HepG2 (cell line): ENCODE data around the gene ANTXR1. TPM values are rescaled to one million over a fixed set of nuclear protein-coding genes. Genes with fewer than 3 reads are reported as not detected.

Experiments used
- ATAC-seq: fragments of 200-7000 bp; cut with Tn5 transposase; 3 replicates; pipeline ENCODE4 v1.9.1; 2020; ENCODE audit warnings: mild to moderate bottlenecking, moderate library complexity
- BruUV-seq: library from RNA; stranded (reverse); fragments of 400-500 nt; replicated peaks from 2 replicates; lab custom pipeline; 2021; lab: Mats Ljungman, UMichigan
- CTCF ChIA-PET: fragments of 300-600 bp; formaldehyde crosslinking; extraction: SDS; loops from one replicate; lab custom pipeline; 2021; ENCODE audit warnings: low total read pairs, inconsistent platforms, low intra/inter-chr PET ratio; lab: Yijun Ruan, JAX
- POLR2A ChIA-PET: fragments of 350-600 bp; sonication (Branson Sonifier 250); formaldehyde crosslinking; loops from one replicate; lab custom pipeline; 2020; ENCODE audit warnings: antibody characterized with exemption, inconsistent platforms; lab: Yijun Ruan, JAX
- DNase-seq: peaks from one replicate; pipeline ENCODE4 v3.0.0-alpha.2; 2015; ENCODE audit warnings: low spot score
- FAIRE-seq: peaks from 3 replicates; lab custom pipeline; 2011; peaks lifted over from hg19 to GRCh38; lab: Jason Lieb, UNC
- H2AFZ ChIP-seq: one replicate; pipeline ENCODE4 v1.6.1; 2011; ENCODE audit warnings: low read length, inconsistent platforms
- H3K27ac ChIP-seq: fragments of 300-600 bp; 3 replicates; pipeline ENCODE4 v1.8.0; 2011; ENCODE audit warnings: mixed run types, mild to moderate bottlenecking, mixed read lengths, low read length, inconsistent platforms; ENCODE audit not compliant: insufficient read depth; ENCODE audit errors: extremely low read length
- H3K27me3 ChIP-seq, 2 experiments: fragments of 200-600 bp in 1 of 2; 2 replicates in 1 of 2; 3 replicates in 1 of 2; pipeline versions ENCODE4 v1.6.0 to v1.8.0; 2011; ENCODE audit warnings: low read length in 2 of 2, mild to moderate bottlenecking in 2 of 2, moderate library complexity in 2 of 2, inconsistent platforms in 1 of 2; ENCODE audit not compliant: insufficient read depth in 2 of 2, control insufficient read depth in 1 of 2
- H3K36me3 ChIP-seq, 2 experiments: fragments of 200-600 bp in 1 of 2; replicated peaks in 1 of 2; 2 replicates in 1 of 2; 3 replicates in 1 of 2; pipeline versions ENCODE4 v1.5.1 to v1.8.0; 2011; ENCODE audit warnings: low read length in 2 of 2, inconsistent platforms in 1 of 2; ENCODE audit not compliant: insufficient read depth in 2 of 2, control insufficient read depth in 1 of 2
- H3K4me1 ChIP-seq: 2 replicates; pipeline ENCODE4 v1.5.1; 2012; ENCODE audit warnings: low read length, inconsistent platforms; ENCODE audit not compliant: insufficient read depth
- H3K4me2 ChIP-seq: 2 replicates; pipeline ENCODE4 v1.6.0; 2011; ENCODE audit warnings: low read depth, low read length, inconsistent platforms
- H3K4me3 ChIP-seq, 3 experiments: fragments of 200-600 bp in 1 of 3; sonication (generic), shearing (Covaris generic) in 1 of 3; replicated peaks in 1 of 3; 2 replicates each; pipeline ENCODE4 v1.5.1; 2011 to 2016; ENCODE audit warnings: low read length in 3 of 3, inconsistent platforms in 2 of 3, low read depth in 2 of 3, mild to moderate bottlenecking in 2 of 3, control low read depth in 1 of 3, mixed read lengths in 1 of 3; ENCODE audit not compliant: insufficient read depth in 1 of 3
- H3K79me2 ChIP-seq: one replicate; pipeline ENCODE4 v1.6.1; 2011; ENCODE audit warnings: low read length, inconsistent platforms; ENCODE audit not compliant: insufficient read depth
- H3K9ac ChIP-seq: 2 replicates; pipeline ENCODE4 v1.6.0; 2011; ENCODE audit warnings: mild to moderate bottlenecking, low read depth, low read length, inconsistent platforms; ENCODE audit not compliant: insufficient read depth
- H3K9me3 ChIP-seq: 2 replicates; pipeline ENCODE4 v1.5.1; 2012; ENCODE audit warnings: mild to moderate bottlenecking, low read length
- H4K20me1 ChIP-seq: 2 replicates; pipeline ENCODE4 v1.6.0; 2011; ENCODE audit warnings: inconsistent platforms, mild to moderate bottlenecking, low read length, moderate library complexity; ENCODE audit not compliant: insufficient read depth
- ELF1 ChIP-seq: sonication (generic); formaldehyde crosslinking; IDR thresholded peaks from 2 replicates; pipeline ENCODE4 v1.4.0; 2020; ENCODE audit warnings: missing genetic modification reagents
- FOSL2 ChIP-seq: sonication (generic); formaldehyde crosslinking; IDR thresholded peaks from 2 replicates; pipeline ENCODE4 v1.4.0; 2020; ENCODE audit warnings: missing genetic modification reagents
- HNRNPH1 ChIP-seq: fragments of 200-400 bp; formaldehyde crosslinking; optimal IDR thresholded peaks from 2 replicates; pipeline ENCODE3; 2017; ENCODE audit warnings: mild to moderate bottlenecking, low read depth, low read length
- HOXA5 ChIP-seq: sonication (generic); formaldehyde crosslinking; IDR thresholded peaks from 2 replicates; pipeline ENCODE4 v1.4.0; 2020; ENCODE audit warnings: missing genetic modification reagents
- KDM3A ChIP-seq: IDR thresholded peaks from 2 replicates; pipeline ENCODE4 v1.6.1; 2018; ENCODE audit warnings: low read depth, missing compliant biosample characterization
- KLF16 ChIP-seq, 2 experiments: sonication (generic) in 1 of 2; formaldehyde crosslinking in 1 of 2; IDR thresholded peaks; 2 replicates each; pipeline versions ENCODE4 v1.6.1 to v1.8.0; 2016 to 2023; ENCODE audit warnings: missing genetic modification reagents in 2 of 2, missing compliant biosample characterization in 1 of 2
- MAFF ChIP-seq: IDR thresholded peaks from 2 replicates; pipeline ENCODE4 v1.6.1; 2011; ENCODE audit warnings: low read depth, low read length, improper control_type of control experiment
- MED13 ChIP-seq: sonication (generic); formaldehyde crosslinking; IDR thresholded peaks from 2 replicates; pipeline ENCODE4 v1.5.0; 2020; ENCODE audit warnings: missing genetic modification reagents
- MIER3 ChIP-seq: IDR thresholded peaks from 2 replicates; pipeline ENCODE4 v1.6.1; 2016; ENCODE audit warnings: missing compliant biosample characterization, borderline replicate concordance
- NFE2L1 ChIP-seq: sonication (generic); formaldehyde crosslinking; IDR thresholded peaks from 2 replicates; pipeline ENCODE4 v1.4.0; 2020; ENCODE audit warnings: missing genetic modification reagents, mild to moderate bottlenecking, borderline replicate concordance
- NR2F2 ChIP-seq: IDR thresholded peaks from 2 replicates; pipeline ENCODE4 v1.6.1; 2012; ENCODE audit warnings: low read depth, inconsistent platforms, borderline replicate concordance
- NR2F6 ChIP-seq, 2 experiments: IDR thresholded peaks; 2 replicates each; pipeline ENCODE4 v1.6.1; 2016; ENCODE audit warnings: antibody characterized with exemption in 1 of 2, mild to moderate bottlenecking in 1 of 2
- PHF21A ChIP-seq: sonication (generic); formaldehyde crosslinking; IDR thresholded peaks from 2 replicates; pipeline ENCODE4 v1.5.0; 2020; ENCODE audit warnings: mild to moderate bottlenecking, missing genetic modification reagents
- RXRA ChIP-seq: sonication (generic); formaldehyde crosslinking; IDR thresholded peaks from 2 replicates; pipeline ENCODE4 v1.5.1; 2020; ENCODE audit warnings: missing genetic modification reagents
- SMAD3 ChIP-seq: sonication (generic); formaldehyde crosslinking; IDR thresholded peaks from 2 replicates; pipeline ENCODE4 v1.4.0; 2020; ENCODE audit warnings: missing genetic modification reagents
- TFAP4 ChIP-seq: sonication (generic); IDR thresholded peaks from 2 replicates; pipeline ENCODE4 v1.6.1; 2016; ENCODE audit warnings: low read depth, borderline replicate concordance
- THRA ChIP-seq: sonication (generic); formaldehyde crosslinking; IDR thresholded peaks from 2 replicates; pipeline ENCODE4 v1.4.0; 2020; ENCODE audit warnings: missing genetic modification reagents, borderline replicate concordance
- XRCC5 ChIP-seq: fragments of 200-400 bp; formaldehyde crosslinking; optimal IDR thresholded peaks from 2 replicates; pipeline ENCODE3; 2017; ENCODE audit warnings: mild to moderate bottlenecking, low read length
- ZGPAT ChIP-seq: IDR thresholded peaks from 2 replicates; pipeline ENCODE4 v1.6.1; 2016; ENCODE audit warnings: mild to moderate bottlenecking
- ZNF224 ChIP-seq: sonication (generic); formaldehyde crosslinking; IDR thresholded peaks from 2 replicates; pipeline ENCODE4 v1.5.0; 2020; ENCODE audit warnings: mild to moderate bottlenecking, missing genetic modification reagents
- ZNF264 ChIP-seq: sonication (generic); formaldehyde crosslinking; IDR thresholded peaks from 2 replicates; pipeline ENCODE4 v1.4.0; 2020; ENCODE audit warnings: missing genetic modification reagents
- whole genome bisulfite sequencing: methylation state at CpG from one replicate; pipeline ENCODE4 v1.1.6; 2017; ENCODE audit warnings: low lambda C conversion rate; 5-methylcytosine and 5-hydroxymethylcytosine counted together
- in situ Hi-C: cut with HindIII; loops from 2 replicates; pipeline ENCODE4 v1.10.0; 2017; ENCODE audit warnings: low pct_unique_long_range_greater_than_20kb; ENCODE audit not compliant: extremely low pct_ligation_motif_present
- intact Hi-C: fragments of 100-400 bp; cut with micrococcal nuclease; formaldehyde crosslinking; loops from one replicate; pipeline ENCODE4 v1.10.0; 2022; ENCODE audit not compliant: unreplicated experiment
- polyA plus RNA-seq, 8 experiments: library from polyadenylated mRNA; depleted of rRNA in 3 of 8; stranded (reverse) in 7 of 8; unstranded in 1 of 8; fragments of >200 nt; fragmentation: Illumina TruSeq in 4 of 8; extraction: Trizol in 4 of 8; gene quantifications; 2 replicates each; pipeline versions ENCODE4 v1.2.1 to v1.2.3, GENCODE V29; 2011 to 2016; ENCODE audit warnings: low read depth in 4 of 8, missing spikeins in 1 of 8, mixed read lengths in 1 of 8; ENCODE audit not compliant: insufficient read depth in 1 of 8
- total RNA-seq, 5 experiments: library from RNA; depleted of rRNA; stranded (reverse); fragments of >200 nt; fragmentation: Illumina TruSeq; extraction: Trizol; gene quantifications; 2 replicates each; pipeline ENCODE4 v1.2.3, GENCODE V29; 2016; ENCODE audit warnings: low read depth in 1 of 5

The ANTXR1 gene
- total and polyA plus RNA-seq, 2 of the 13 experiments (the other 11 are each of a cell fraction or from before 2014, with no cell fraction given) = 4.5 to 12.7 TPM

GRCh38 chr2:69082430-69082997 lies 69.5 kb downstream of the ANTXR1 start:
- intact Hi-C loops = no loop called here
- WGBS = 24% methylated on average over 9 of the region's 9 CpGs
- Histone ChIP-seq H3K27ac (peak overlapping the region; percentile 49), H3K9me3 (no peaks in the 10 kb centered on the region), H3K36me3 (peaks cover 0 to 13% of the 10 kb centered on the region in 2 experiments; a peak in 4 of 5 replicates), H3K4me1 (peaks cover 37% of the 10 kb centered on the region), H2AFZ (peak overlapping the region; percentile 64), H3K79me2 (no peaks in the 10 kb centered on the region), H3K4me2 (peak overlapping the region; percentile 65), H4K20me1 (no peaks in the 10 kb centered on the region), H3K9ac (peak overlapping the region; percentile 43), H3K27me3 (no peaks in the 10 kb centered on the region), H3K4me3 (peak overlapping the region in 2 of 3 experiments; percentile 1 to 11; a peak in 1 of 6 replicates)
- no TSS peak for BruUV-seq
- DNase-seq (peak; percentile 92), ATAC-seq (peak; percentile 86), FAIRE-seq (peak; percentile 70)
- ChIA-PET CTCF (no interaction called here), POLR2A (interaction anchor here (0.9 to 2.2 kb wide), 12 partner anchors 12 to 562 kb away, joined by 3 to 11 read pairs (median 4); partner anchors contain the start of genes AAK1 and NFU1)
- in situ Hi-C loops = no loop called here
- TF ChIP-seq HNRNPH1 (no peak), RXRA (peak; percentile 30; the same call in 1 of the 2 replicates), SMAD3 (peak; percentile 51; the same call in 1 of the 2 replicates), NFE2L1 (CRISPR knock-in tag) (no peak), TFAP4 (peak; percentile 12; the same call in 1 of the 2 replicates), ZNF264 (CRISPR knock-in tag) (no peak), KLF16 (CRISPR knock-in tag; IDR thresholded peaks at IDR 0.05) (peak in 1 of 2 experiments; percentile 68; a peak in 1 of 4 replicates), XRCC5 (peak; percentile 19), HOXA5 (CRISPR knock-in tag) (0 out of 2 replicates have a peak, but pooled peaks have one; percentile 1), ZGPAT (CRISPR knock-in tag) (peak; percentile 86), NR2F6 (IDR thresholded peaks at IDR 0.05) (no peak), NR2F6 (CRISPR knock-in tag; IDR thresholded peaks at IDR 0.05) (peak; percentile 56; the same call in 1 of the 2 replicates), ZNF224 (peak; percentile 48; the same call in 1 of the 2 replicates), FOSL2 (CRISPR knock-in tag) (peak; percentile 99), MED13 (CRISPR knock-in tag) (no peak), ELF1 (CRISPR knock-in tag) (peak; percentile 51), KDM3A (CRISPR knock-in tag) (0 out of 2 replicates have a peak, but pooled peaks have one; percentile 53), PHF21A (CRISPR knock-in tag) (0 out of 2 replicates have a peak, but pooled peaks have one; percentile 16), MAFF (peak; percentile 84), NR2F2 (peak; percentile 61; the same call in 1 of the 2 replicates), THRA (CRISPR knock-in tag) (peak; percentile 45; the same call in 1 of the 2 replicates), MIER3 (peak; percentile 82; the same call in 1 of the 2 replicates)
